HepG2 (cell line): ENCODE results near the gene INTS7. TPM values are rescaled to one million over a fixed set of nuclear protein-coding genes. Genes with fewer than 3 reads are reported as not detected.

ENCODE experiments used
- ATAC-seq: fragments of 200-7000 bp; cut with Tn5 transposase; 3 replicates; pipeline ENCODE4 v1.9.1; 2020; ENCODE audit warnings: mild to moderate bottlenecking, moderate library complexity
- BruUV-seq: library from RNA; stranded (reverse); fragments of 400-500 nt; replicated peaks from 2 replicates; lab custom pipeline; 2021; lab: Mats Ljungman, UMichigan
- CTCF ChIA-PET: fragments of 300-600 bp; formaldehyde crosslinking; extraction: SDS; loops from one replicate; lab custom pipeline; 2021; ENCODE audit warnings: low total read pairs, inconsistent platforms, low intra/inter-chr PET ratio; lab: Yijun Ruan, JAX
- POLR2A ChIA-PET: fragments of 350-600 bp; sonication (Branson Sonifier 250); formaldehyde crosslinking; loops from one replicate; lab custom pipeline; 2020; ENCODE audit warnings: antibody characterized with exemption, inconsistent platforms; lab: Yijun Ruan, JAX
- DNase-seq: peaks from one replicate; pipeline ENCODE4 v3.0.0-alpha.2; 2015; ENCODE audit warnings: low spot score
- FAIRE-seq: peaks from 3 replicates; lab custom pipeline; 2011; peaks lifted over from hg19 to GRCh38; lab: Jason Lieb, UNC
- H2AFZ ChIP-seq: one replicate; pipeline ENCODE4 v1.6.1; 2011; ENCODE audit warnings: low read length, inconsistent platforms
- H3K27ac ChIP-seq: fragments of 300-600 bp; 3 replicates; pipeline ENCODE4 v1.8.0; 2011; ENCODE audit warnings: mixed run types, mild to moderate bottlenecking, mixed read lengths, low read length, inconsistent platforms; ENCODE audit not compliant: insufficient read depth; ENCODE audit errors: extremely low read length
- H3K27me3 ChIP-seq, 2 experiments: fragments of 200-600 bp in 1 of 2; 2 replicates in 1 of 2; 3 replicates in 1 of 2; pipeline versions ENCODE4 v1.6.0 to v1.8.0; 2011; ENCODE audit warnings: low read length in 2 of 2, mild to moderate bottlenecking in 2 of 2, moderate library complexity in 2 of 2, inconsistent platforms in 1 of 2; ENCODE audit not compliant: insufficient read depth in 2 of 2, control insufficient read depth in 1 of 2
- H3K36me3 ChIP-seq, 2 experiments: fragments of 200-600 bp in 1 of 2; replicated peaks in 1 of 2; 2 replicates in 1 of 2; 3 replicates in 1 of 2; pipeline versions ENCODE4 v1.5.1 to v1.8.0; 2011; ENCODE audit warnings: low read length in 2 of 2, inconsistent platforms in 1 of 2; ENCODE audit not compliant: insufficient read depth in 2 of 2, control insufficient read depth in 1 of 2
- H3K4me1 ChIP-seq: 2 replicates; pipeline ENCODE4 v1.5.1; 2012; ENCODE audit warnings: low read length, inconsistent platforms; ENCODE audit not compliant: insufficient read depth
- H3K4me2 ChIP-seq: 2 replicates; pipeline ENCODE4 v1.6.0; 2011; ENCODE audit warnings: low read depth, low read length, inconsistent platforms
- H3K4me3 ChIP-seq, 3 experiments: fragments of 200-600 bp in 1 of 3; sonication (generic), shearing (Covaris generic) in 1 of 3; replicated peaks in 1 of 3; 2 replicates each; pipeline ENCODE4 v1.5.1; 2011 to 2016; ENCODE audit warnings: low read length in 3 of 3, inconsistent platforms in 2 of 3, low read depth in 2 of 3, mild to moderate bottlenecking in 2 of 3, control low read depth in 1 of 3, mixed read lengths in 1 of 3; ENCODE audit not compliant: insufficient read depth in 1 of 3
- H3K79me2 ChIP-seq: one replicate; pipeline ENCODE4 v1.6.1; 2011; ENCODE audit warnings: low read length, inconsistent platforms; ENCODE audit not compliant: insufficient read depth
- H3K9ac ChIP-seq: 2 replicates; pipeline ENCODE4 v1.6.0; 2011; ENCODE audit warnings: mild to moderate bottlenecking, low read depth, low read length, inconsistent platforms; ENCODE audit not compliant: insufficient read depth
- H3K9me3 ChIP-seq: 2 replicates; pipeline ENCODE4 v1.5.1; 2012; ENCODE audit warnings: mild to moderate bottlenecking, low read length
- H4K20me1 ChIP-seq: 2 replicates; pipeline ENCODE4 v1.6.0; 2011; ENCODE audit warnings: inconsistent platforms, mild to moderate bottlenecking, low read length, moderate library complexity; ENCODE audit not compliant: insufficient read depth
- BORCS8-MEF2B ChIP-seq: sonication (generic); formaldehyde crosslinking; IDR thresholded peaks from 2 replicates; pipeline ENCODE4 v1.8.0; 2022; ENCODE audit warnings: mild to moderate bottlenecking, missing genetic modification reagents
- FIP1L1 ChIP-seq: fragments of 200-400 bp; formaldehyde crosslinking; IDR thresholded peaks from 2 replicates; pipeline ENCODE4 v1.6.1; 2018; ENCODE audit warnings: low read depth, mild to moderate bottlenecking, low read length, moderate library complexity, borderline replicate concordance; ENCODE audit not compliant: insufficient read depth
- HIVEP1 ChIP-seq: sonication (generic); formaldehyde crosslinking; IDR thresholded peaks from 2 replicates; pipeline ENCODE4 v1.4.0; 2020; ENCODE audit warnings: mild to moderate bottlenecking, missing genetic modification reagents
- IRX3 ChIP-seq: sonication (generic); formaldehyde crosslinking; IDR thresholded peaks from 2 replicates; pipeline ENCODE4 v1.8.1; 2023; ENCODE audit warnings: mild to moderate bottlenecking, low read depth, missing genetic modification reagents, borderline replicate concordance
- MZF1 ChIP-seq: sonication (generic); formaldehyde crosslinking; IDR thresholded peaks from 2 replicates; pipeline ENCODE4 v1.8.1; 2023; ENCODE audit warnings: mild to moderate bottlenecking, missing genetic modification reagents, borderline replicate concordance
- SOX6 ChIP-seq, 2 experiments: fragments of 450-650 bp in 1 of 2; sonication (generic) in 1 of 2; formaldehyde crosslinking in 1 of 2; IDR thresholded peaks; 2 replicates each; pipeline versions ENCODE4 v1.4.0 to v1.6.1; 2017 to 2020; ENCODE audit warnings: antibody characterized with exemption in 1 of 2, mild to moderate bottlenecking in 1 of 2, missing genetic modification reagents in 1 of 2
- TEAD2 ChIP-seq: sonication (generic); formaldehyde crosslinking; IDR thresholded peaks from 2 replicates; pipeline ENCODE4 v1.9.0; 2021; ENCODE audit warnings: missing genetic modification reagents
- ZIK1 ChIP-seq: sonication (generic); formaldehyde crosslinking; IDR thresholded peaks from 2 replicates; pipeline ENCODE4 v1.5.0; 2020; ENCODE audit warnings: mild to moderate bottlenecking, low read depth, missing genetic modification reagents, borderline replicate concordance
- ZNF652 ChIP-seq: IDR thresholded peaks from 2 replicates; pipeline ENCODE4 v1.6.1; 2016; ENCODE audit warnings: low read depth, borderline replicate concordance
- ZNF660 ChIP-seq: sonication (generic); formaldehyde crosslinking; IDR thresholded peaks from 2 replicates; pipeline ENCODE4 v1.5.1; 2020; ENCODE audit warnings: mild to moderate bottlenecking, low read depth, missing genetic modification reagents, borderline replicate concordance
- ZNF672 ChIP-seq: sonication (generic); formaldehyde crosslinking; IDR thresholded peaks from 2 replicates; pipeline ENCODE4 v1.8.1; 2022; ENCODE audit warnings: missing genetic modification reagents
- WGBS: methylation state at CpG from one replicate; pipeline ENCODE4 v1.1.6; 2017; ENCODE audit warnings: low lambda C conversion rate; 5-methylcytosine and 5-hydroxymethylcytosine counted together
- in situ Hi-C: cut with HindIII; loops from 2 replicates; pipeline ENCODE4 v1.10.0; 2017; ENCODE audit warnings: low pct_unique_long_range_greater_than_20kb; ENCODE audit not compliant: extremely low pct_ligation_motif_present
- intact Hi-C: fragments of 100-400 bp; cut with micrococcal nuclease; formaldehyde crosslinking; loops from one replicate; pipeline ENCODE4 v1.10.0; 2022; ENCODE audit not compliant: unreplicated experiment
- polyA plus RNA-seq, 8 experiments: library from polyadenylated mRNA; depleted of rRNA in 3 of 8; stranded (reverse) in 7 of 8; unstranded in 1 of 8; fragments of >200 nt; fragmentation: Illumina TruSeq in 4 of 8; extraction: Trizol in 4 of 8; gene quantifications; 2 replicates each; pipeline versions ENCODE4 v1.2.1 to v1.2.3, GENCODE V29; 2011 to 2016; ENCODE audit warnings: low read depth in 4 of 8, missing spikeins in 1 of 8, mixed read lengths in 1 of 8; ENCODE audit not compliant: insufficient read depth in 1 of 8
- total RNA-seq, 5 experiments: library from RNA; depleted of rRNA; stranded (reverse); fragments of >200 nt; fragmentation: Illumina TruSeq; extraction: Trizol; gene quantifications; 2 replicates each; pipeline ENCODE4 v1.2.3, GENCODE V29; 2016; ENCODE audit warnings: low read depth in 1 of 5
- TF ChIP-seq, protein P1 (sequence below): sonication (generic); formaldehyde crosslinking; IDR thresholded peaks from 2 replicates; pipeline ENCODE4 v1.5.0; 2020; ENCODE audit warnings: mild to moderate bottlenecking, missing genetic modification reagents
- TF ChIP-seq, protein P2 (sequence below): sonication (generic); formaldehyde crosslinking; IDR thresholded peaks from 2 replicates; pipeline ENCODE4 v1.8.1; 2023; ENCODE audit warnings: mild to moderate bottlenecking, inconsistent platforms, moderate library complexity, missing genetic modification reagents, borderline replicate concordance
- TF ChIP-seq, protein P3 (sequence below): sonication (generic); formaldehyde crosslinking; IDR thresholded peaks from 2 replicates; pipeline ENCODE4 v1.8.1; 2023; ENCODE audit warnings: mild to moderate bottlenecking, missing genetic modification reagents

The INTS7 gene
- total and polyA plus RNA-seq, 2 of the 13 experiments (the other 11 are each of a cell fraction or from before 2014, with no cell fraction given): 18.3 to 22.4 TPM

DNA sequence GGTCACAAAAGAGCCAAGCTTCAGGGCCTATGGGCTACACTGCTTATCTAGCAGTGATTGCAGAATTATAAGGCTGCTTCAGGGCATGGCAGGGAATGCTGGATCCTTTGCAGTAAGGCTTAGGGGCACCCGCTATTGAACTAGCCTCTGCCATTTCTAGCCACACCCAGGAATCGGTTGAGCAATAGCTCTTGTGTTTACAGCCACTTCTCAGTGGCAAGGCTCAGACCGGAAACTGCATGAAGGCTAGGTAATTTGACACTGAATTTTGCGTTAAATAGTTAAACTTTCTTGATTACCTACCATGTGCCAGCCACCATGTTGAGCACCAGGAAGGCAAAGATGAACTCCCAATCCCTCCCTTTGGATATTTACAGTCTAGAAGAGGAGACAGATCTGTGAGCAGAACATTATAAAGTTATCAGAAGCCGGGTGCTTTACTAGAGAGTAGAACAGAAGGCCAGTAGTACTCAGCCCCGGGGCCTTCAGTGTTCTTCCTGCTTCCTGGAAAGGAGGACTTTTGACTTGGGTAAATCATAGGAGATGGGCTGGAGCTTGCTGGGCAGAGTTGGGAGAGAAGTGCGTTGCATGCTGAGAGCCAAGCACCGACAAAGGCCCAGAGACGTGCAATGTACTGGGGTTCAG, 106.2 kb downstream of the INTS7 start:
- FAIRE-seq (peak; percentile 79), ATAC-seq (peak; percentile 91), DNase-seq (peak; percentile 84)
- WGBS: 26% methylated on average over 9 of the region's 9 CpGs
- H3K36me3 ChIP-seq: no peaks in the 10 kb centered on the region
- intact Hi-C loops (loop anchor here (5.0 kb wide), 2 partner anchors 42 to 247 kb away; no protein-coding TSS in a partner anchor), in situ Hi-C loops (no loop called here)
- no peaks in the 10 kb centered on the region for H4K20me1 ChIP-seq
- peak overlapping the region; percentile 36 to 61 (median 41) for H3K4me3 ChIP-seq
- H3K27me3 ChIP-seq: no peaks in the 10 kb centered on the region
- no peaks in the 10 kb centered on the region for H3K9me3 ChIP-seq
- peak overlapping the region; percentile 78 for H3K4me2 ChIP-seq
- H3K79me2 ChIP-seq: no peaks in the 10 kb centered on the region
- peak overlapping the region; percentile 75 for H2AFZ ChIP-seq
- peak overlapping the region; percentile 51 for H3K9ac ChIP-seq
- H3K4me1 ChIP-seq: peaks cover 34% of the 10 kb centered on the region
- CTCF ChIA-PET: no interaction called here
- POLR2A ChIA-PET: interaction anchor here (1.0 to 2.3 kb wide), 4 partner anchors 9 to 100 kb away, joined by 3 to 13 read pairs (median 5); no protein-coding TSS in a partner anchor
- no TSS peak for BruUV-seq
- H3K27ac ChIP-seq: peak overlapping the region; percentile 72
- TF ChIP-seq SOX6 (IDR thresholded peaks at IDR 0.05) (no peak), SOX6 (CRISPR knock-in tag; IDR thresholded peaks at IDR 0.05) (peak; percentile 73), ZNF672 (CRISPR knock-in tag) (no peak), ZNF660 (CRISPR knock-in tag) (no peak), BORCS8-MEF2B (CRISPR knock-in tag) (no peak), TEAD2 (CRISPR knock-in tag) (no peak), FIP1L1 (no peak), ZNF652 (CRISPR knock-in tag) (peak; percentile 95), HIVEP1 (CRISPR knock-in tag) (no peak), MZF1 (CRISPR knock-in tag) (no peak), ZIK1 (no peak), IRX3 (CRISPR knock-in tag) (no peak)
- TF ChIP-seq, protein P1, sequence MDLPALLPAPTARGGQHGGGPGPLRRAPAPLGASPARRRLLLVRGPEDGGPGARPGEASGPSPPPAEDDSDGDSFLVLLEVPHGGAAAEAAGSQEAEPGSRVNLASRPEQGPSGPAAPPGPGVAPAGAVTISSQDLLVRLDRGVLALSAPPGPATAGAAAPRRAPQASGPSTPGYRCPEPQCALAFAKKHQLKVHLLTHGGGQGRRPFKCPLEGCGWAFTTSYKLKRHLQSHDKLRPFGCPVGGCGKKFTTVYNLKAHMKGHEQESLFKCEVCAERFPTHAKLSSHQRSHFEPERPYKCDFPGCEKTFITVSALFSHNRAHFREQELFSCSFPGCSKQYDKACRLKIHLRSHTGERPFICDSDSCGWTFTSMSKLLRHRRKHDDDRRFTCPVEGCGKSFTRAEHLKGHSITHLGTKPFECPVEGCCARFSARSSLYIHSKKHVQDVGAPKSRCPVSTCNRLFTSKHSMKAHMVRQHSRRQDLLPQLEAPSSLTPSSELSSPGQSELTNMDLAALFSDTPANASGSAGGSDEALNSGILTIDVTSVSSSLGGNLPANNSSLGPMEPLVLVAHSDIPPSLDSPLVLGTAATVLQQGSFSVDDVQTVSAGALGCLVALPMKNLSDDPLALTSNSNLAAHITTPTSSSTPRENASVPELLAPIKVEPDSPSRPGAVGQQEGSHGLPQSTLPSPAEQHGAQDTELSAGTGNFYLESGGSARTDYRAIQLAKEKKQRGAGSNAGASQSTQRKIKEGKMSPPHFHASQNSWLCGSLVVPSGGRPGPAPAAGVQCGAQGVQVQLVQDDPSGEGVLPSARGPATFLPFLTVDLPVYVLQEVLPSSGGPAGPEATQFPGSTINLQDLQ: no peak
- TF ChIP-seq, protein P2, sequence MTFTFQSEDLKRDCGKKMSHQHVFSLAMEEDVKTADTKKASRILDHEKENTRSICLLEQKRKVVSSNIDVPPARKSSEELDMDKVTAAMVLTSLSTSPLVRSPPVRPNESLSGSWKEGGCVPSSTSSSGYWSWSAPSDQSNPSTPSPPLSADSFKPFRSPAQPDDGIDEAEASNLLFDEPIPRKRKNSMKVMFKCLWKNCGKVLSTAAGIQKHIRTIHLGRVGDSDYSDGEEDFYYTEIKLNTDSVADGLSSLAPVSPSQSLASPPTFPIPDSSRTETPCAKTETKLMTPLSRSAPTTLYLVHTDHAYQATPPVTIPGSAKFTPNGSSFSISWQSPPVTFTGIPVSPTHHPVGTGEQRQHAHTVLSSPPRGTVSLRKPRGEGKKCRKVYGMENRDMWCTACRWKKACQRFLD (CRISPR knock-in tag): no peak
- TF ChIP-seq, protein P3, sequence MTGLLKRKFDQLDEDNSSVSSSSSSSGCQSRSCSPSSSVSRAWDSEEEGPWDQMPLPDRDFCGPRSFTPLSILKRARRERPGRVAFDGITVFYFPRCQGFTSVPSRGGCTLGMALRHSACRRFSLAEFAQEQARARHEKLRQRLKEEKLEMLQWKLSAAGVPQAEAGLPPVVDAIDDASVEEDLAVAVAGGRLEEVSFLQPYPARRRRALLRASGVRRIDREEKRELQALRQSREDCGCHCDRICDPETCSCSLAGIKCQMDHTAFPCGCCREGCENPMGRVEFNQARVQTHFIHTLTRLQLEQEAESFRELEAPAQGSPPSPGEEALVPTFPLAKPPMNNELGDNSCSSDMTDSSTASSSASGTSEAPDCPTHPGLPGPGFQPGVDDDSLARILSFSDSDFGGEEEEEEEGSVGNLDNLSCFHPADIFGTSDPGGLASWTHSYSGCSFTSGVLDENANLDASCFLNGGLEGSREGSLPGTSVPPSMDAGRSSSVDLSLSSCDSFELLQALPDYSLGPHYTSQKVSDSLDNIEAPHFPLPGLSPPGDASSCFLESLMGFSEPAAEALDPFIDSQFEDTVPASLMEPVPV: no peak
